ENCODE data around the gene ALDH1A2. TPM values are rescaled to one million over a fixed set of nuclear protein-coding genes. Genes with fewer than 3 reads are reported as not detected.

The ALDH1A2 gene
- total RNA-seq, 1 experiment from 2014 or later: 0.22 TPM

GRCh38 chr15:58056015-58056414 is 9.5 kb downstream of the ALDH1A2 start:
- CTCF ChIA-PET: no interaction called here

GRCh38 chr15:58053315-58054153 is 12.0 kb downstream of the ALDH1A2 start:
- BruUV-seq (replicated peaks): no TSS peak
- H3K9ac ChIP-seq (ENCODE audit: low read length): no peak overlapping the region
- no peak overlapping the region for H2AFZ ChIP-seq (ENCODE audit: low read length)

More at GRCh38 chr15:58056015-58056414, 9.5 kb downstream of the ALDH1A2 start:
- no peak overlapping the region for H2AFZ ChIP-seq (ENCODE audit: low read length)
- H3K4me3 ChIP-seq (ENCODE audit: low read length): no peak overlapping the region
- H4K20me1 ChIP-seq (ENCODE audit: low read length): no peaks in the 10 kb centered on the region
- intact Hi-C loops (cut with micrococcal nuclease): loop anchor here (2.0 kb wide), 1 partner anchor 17 kb away; no protein-coding TSS in a partner anchor
- H3K4me1 ChIP-seq (ENCODE audit: insufficient read depth, low read length): peaks cover 9% of the 10 kb centered on the region
- no peak overlapping the region for H3K9ac ChIP-seq (ENCODE audit: low read length)
- POLR2A ChIA-PET (ENCODE audit: unreplicated experiment): no interaction called here
- no TSS peak for BruUV-seq (replicated peaks)
- H3K9me2 ChIP-seq (replicated peaks; ENCODE audit: low read length): no peaks in the 10 kb centered on the region
- no peaks in the 10 kb centered on the region for H3K79me2 ChIP-seq (ENCODE audit: low read length)
- H3K9me3 ChIP-seq (ENCODE audit: low read length): no peaks in the 10 kb centered on the region
- TF ChIP-seq, protein P1, sequence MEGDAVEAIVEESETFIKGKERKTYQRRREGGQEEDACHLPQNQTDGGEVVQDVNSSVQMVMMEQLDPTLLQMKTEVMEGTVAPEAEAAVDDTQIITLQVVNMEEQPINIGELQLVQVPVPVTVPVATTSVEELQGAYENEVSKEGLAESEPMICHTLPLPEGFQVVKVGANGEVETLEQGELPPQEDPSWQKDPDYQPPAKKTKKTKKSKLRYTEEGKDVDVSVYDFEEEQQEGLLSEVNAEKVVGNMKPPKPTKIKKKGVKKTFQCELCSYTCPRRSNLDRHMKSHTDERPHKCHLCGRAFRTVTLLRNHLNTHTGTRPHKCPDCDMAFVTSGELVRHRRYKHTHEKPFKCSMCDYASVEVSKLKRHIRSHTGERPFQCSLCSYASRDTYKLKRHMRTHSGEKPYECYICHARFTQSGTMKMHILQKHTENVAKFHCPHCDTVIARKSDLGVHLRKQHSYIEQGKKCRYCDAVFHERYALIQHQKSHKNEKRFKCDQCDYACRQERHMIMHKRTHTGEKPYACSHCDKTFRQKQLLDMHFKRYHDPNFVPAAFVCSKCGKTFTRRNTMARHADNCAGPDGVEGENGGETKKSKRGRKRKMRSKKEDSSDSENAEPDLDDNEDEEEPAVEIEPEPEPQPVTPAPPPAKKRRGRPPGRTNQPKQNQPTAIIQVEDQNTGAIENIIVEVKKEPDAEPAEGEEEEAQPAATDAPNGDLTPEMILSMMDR (conservative IDR thresholded peaks at IDR 0.05; ENCODE audit: low read depth, low read length): peak; percentile 47
- no peak for TF ChIP-seq EZH2phosphoT487 (IDR thresholded peaks at IDR 0.05; ENCODE audit: borderline replicate concordance, low read length)
- H3F3A ChIP-seq (ENCODE audit: low read length, unreplicated experiment): no peaks in the 10 kb centered on the region
- H3K36me3 ChIP-seq (ENCODE audit: low read depth, low read length): no peaks in the 10 kb centered on the region
- no peak for DNase-seq
- H3K27me3 ChIP-seq (ENCODE audit: low read length): peaks cover 3% of the 10 kb centered on the region; the same call in 1 of the 2 replicates
- no peak for ATAC-seq
- H3K27ac ChIP-seq (ENCODE audit: low read length): no peak overlapping the region
- no peak overlapping the region for H3K4me2 ChIP-seq (ENCODE audit: low read length)

More at GRCh38 chr15:58053315-58054153, 12.0 kb downstream of the ALDH1A2 start:
- no peak overlapping the region for H3K4me2 ChIP-seq (ENCODE audit: low read length)
- H3K9me2 ChIP-seq (replicated peaks; ENCODE audit: low read length): no peaks in the 10 kb centered on the region
- no peaks in the 10 kb centered on the region for H3K27me3 ChIP-seq (ENCODE audit: low read length)
- H3K36me3 ChIP-seq (ENCODE audit: low read depth, low read length): no peaks in the 10 kb centered on the region
- H3K9me3 ChIP-seq (ENCODE audit: low read length): no peaks in the 10 kb centered on the region
- TF ChIP-seq EZH2 (IDR thresholded peaks at IDR 0.05; ENCODE audit: low read length, unreplicated experiment) (no peak), EZH2phosphoT487 (IDR thresholded peaks at IDR 0.05; ENCODE audit: borderline replicate concordance, low read length) (no peak)
- TF ChIP-seq, protein P1 (conservative IDR thresholded peaks at IDR 0.05; ENCODE audit: low read depth, low read length): no peak
- intact Hi-C loops (cut with micrococcal nuclease): no loop called here
- H3K4me3 ChIP-seq (ENCODE audit: low read length): no peak overlapping the region
- DNase-seq: no peak
- H3F3A ChIP-seq (ENCODE audit: low read length, unreplicated experiment): no peaks in the 10 kb centered on the region
- POLR2A ChIA-PET (ENCODE audit: unreplicated experiment): no interaction called here
- no peaks in the 10 kb centered on the region for H3K79me2 ChIP-seq (ENCODE audit: low read length)
- ATAC-seq: no peak
- no peak overlapping the region for H3K27ac ChIP-seq (ENCODE audit: low read length)
- CTCF ChIA-PET: interaction anchor here (0.5 kb wide), 1 partner anchor 138 kb away, joined by 3 read pairs; no protein-coding TSS in a partner anchor
- H3K4me1 ChIP-seq (ENCODE audit: insufficient read depth, low read length): peaks cover 9% of the 10 kb centered on the region
- H4K20me1 ChIP-seq (ENCODE audit: low read length): no peaks in the 10 kb centered on the region

All from PC-3 (cell line).